ENCODE data around the gene ARHGEF10L. TPM values are rescaled to one million over a fixed set of nuclear protein-coding genes. Genes with fewer than 3 reads are reported as not detected.

Gene ARHGEF10L
- total RNA-seq, 1 donor from 2014 or later: 3.1 TPM

DNA sequence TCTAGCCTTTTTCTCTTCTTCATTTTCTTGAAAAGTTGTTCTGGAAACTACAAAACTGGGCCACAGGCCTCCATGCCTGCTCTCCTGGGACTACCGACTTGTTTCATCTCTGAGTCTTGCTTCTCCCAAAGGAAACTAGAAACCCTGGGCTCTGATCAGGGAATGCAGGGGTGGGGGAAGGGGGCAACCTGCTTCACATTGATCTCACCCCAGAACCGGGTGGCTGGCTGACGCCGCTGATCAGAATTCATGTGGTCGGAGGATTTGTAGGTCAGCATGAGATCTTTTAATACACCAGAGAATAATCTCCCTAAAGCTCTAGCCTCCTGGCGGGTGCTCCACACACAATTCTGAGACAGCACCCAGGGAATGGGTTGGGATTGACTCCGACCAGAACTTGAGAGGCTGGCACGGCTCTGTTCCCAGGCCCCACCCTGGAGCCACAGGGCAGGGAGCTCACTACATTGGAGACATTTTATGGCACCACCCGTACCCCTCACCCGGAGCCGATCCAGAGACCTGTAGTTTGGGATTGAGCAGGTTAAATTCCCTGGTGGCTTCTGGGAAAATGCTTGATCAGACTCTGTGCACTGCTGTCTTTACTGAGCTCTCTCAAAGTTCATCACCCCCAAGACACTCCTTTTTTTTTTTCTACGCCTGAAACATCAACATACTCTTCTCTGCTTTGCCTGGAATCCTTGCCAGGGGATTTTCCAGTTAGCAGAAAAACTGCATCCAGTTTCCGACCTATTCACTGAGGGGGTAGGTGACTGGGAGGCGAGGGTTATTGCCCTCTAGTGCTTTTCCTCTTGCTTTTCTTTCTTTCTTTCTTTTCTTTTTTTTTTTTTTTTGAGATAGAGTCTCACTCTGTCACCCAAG lies 12.2 kb upstream of the ARHGEF10L start:
- peaks cover 6% of the 10 kb centered on the region for H3K27me3 Mint-ChIP-seq (ENCODE audit: unreplicated experiment)
- H3K4me3 Mint-ChIP-seq (ENCODE audit: unreplicated experiment): no peak overlapping the region
- DNase-seq (ENCODE audit: low spot score): no peak
- H3K4me1 Mint-ChIP-seq (ENCODE audit: unreplicated experiment): no peaks in the 10 kb centered on the region
- no peak overlapping the region for H3K27ac Mint-ChIP-seq (ENCODE audit: unreplicated experiment)
- no peaks in the 10 kb centered on the region for H3K9me3 Mint-ChIP-seq (ENCODE audit: unreplicated experiment)
- TF ChIP-seq, protein P1, sequence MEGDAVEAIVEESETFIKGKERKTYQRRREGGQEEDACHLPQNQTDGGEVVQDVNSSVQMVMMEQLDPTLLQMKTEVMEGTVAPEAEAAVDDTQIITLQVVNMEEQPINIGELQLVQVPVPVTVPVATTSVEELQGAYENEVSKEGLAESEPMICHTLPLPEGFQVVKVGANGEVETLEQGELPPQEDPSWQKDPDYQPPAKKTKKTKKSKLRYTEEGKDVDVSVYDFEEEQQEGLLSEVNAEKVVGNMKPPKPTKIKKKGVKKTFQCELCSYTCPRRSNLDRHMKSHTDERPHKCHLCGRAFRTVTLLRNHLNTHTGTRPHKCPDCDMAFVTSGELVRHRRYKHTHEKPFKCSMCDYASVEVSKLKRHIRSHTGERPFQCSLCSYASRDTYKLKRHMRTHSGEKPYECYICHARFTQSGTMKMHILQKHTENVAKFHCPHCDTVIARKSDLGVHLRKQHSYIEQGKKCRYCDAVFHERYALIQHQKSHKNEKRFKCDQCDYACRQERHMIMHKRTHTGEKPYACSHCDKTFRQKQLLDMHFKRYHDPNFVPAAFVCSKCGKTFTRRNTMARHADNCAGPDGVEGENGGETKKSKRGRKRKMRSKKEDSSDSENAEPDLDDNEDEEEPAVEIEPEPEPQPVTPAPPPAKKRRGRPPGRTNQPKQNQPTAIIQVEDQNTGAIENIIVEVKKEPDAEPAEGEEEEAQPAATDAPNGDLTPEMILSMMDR (IDR thresholded peaks at IDR 0.05; ENCODE audit: unreplicated experiment): no peak
- H3K36me3 Mint-ChIP-seq (ENCODE audit: low read depth, unreplicated experiment): no peaks in the 10 kb centered on the region

DNA sequence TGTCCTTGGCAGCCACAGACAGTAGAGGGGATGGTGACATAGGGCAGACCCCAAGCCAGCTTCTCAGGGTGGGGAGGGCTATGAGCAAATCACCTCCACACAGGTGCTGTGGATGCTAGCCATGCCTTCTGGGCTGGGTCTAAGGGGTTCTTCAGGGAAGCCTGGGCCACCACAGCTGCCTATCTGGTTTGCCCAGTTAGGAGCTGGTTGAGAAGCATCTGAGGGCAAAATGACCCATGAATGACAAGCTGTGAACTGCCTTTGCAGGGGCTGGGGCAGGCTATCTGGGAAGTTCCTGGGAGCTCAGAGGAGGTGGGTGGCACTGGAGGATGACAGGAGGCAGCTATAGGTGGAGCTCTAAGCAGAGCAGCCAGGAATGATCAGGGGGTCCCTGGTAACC lies 10.1 kb upstream of the ARHGEF10L start:
- TF ChIP-seq, protein P1 (IDR thresholded peaks at IDR 0.05; ENCODE audit: unreplicated experiment): no peak
- no peaks in the 10 kb centered on the region for H3K9me3 Mint-ChIP-seq (ENCODE audit: unreplicated experiment)
- DNase-seq (ENCODE audit: low spot score): no peak
- H3K4me1 Mint-ChIP-seq (ENCODE audit: unreplicated experiment): no peaks in the 10 kb centered on the region
- no peak overlapping the region for H3K27ac Mint-ChIP-seq (ENCODE audit: unreplicated experiment)
- no peaks in the 10 kb centered on the region for H3K36me3 Mint-ChIP-seq (ENCODE audit: low read depth, unreplicated experiment)
- no peak overlapping the region for H3K4me3 Mint-ChIP-seq (ENCODE audit: unreplicated experiment)
- H3K27me3 Mint-ChIP-seq (ENCODE audit: unreplicated experiment): peaks cover 6% of the 10 kb centered on the region

DNA sequence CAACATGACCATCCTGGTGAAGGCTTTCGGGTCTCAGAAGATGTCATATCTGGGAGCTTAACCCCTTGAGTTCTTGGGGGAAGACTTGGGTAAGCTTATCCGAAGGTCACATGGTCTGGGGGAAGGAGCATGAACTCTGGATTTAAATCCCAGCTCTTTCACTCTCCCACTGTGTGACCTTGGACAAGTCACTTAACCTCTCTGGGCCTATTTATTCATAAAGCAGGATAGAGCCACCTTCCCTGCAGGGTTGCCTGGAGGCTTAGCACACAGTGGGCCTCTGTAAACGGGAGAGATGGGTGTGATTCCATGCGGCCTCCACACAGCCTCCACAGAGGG lies 8.2 kb upstream of the ARHGEF10L start:
- H3K9me3 Mint-ChIP-seq (ENCODE audit: unreplicated experiment): no peaks in the 10 kb centered on the region
- H3K27ac Mint-ChIP-seq (ENCODE audit: unreplicated experiment): no peak overlapping the region
- TF ChIP-seq, protein P1 (IDR thresholded peaks at IDR 0.05; ENCODE audit: unreplicated experiment): no peak
- no peaks in the 10 kb centered on the region for H3K36me3 Mint-ChIP-seq (ENCODE audit: low read depth, unreplicated experiment)
- H3K27me3 Mint-ChIP-seq (ENCODE audit: unreplicated experiment): peaks cover 11% of the 10 kb centered on the region
- no peak overlapping the region for H3K4me3 Mint-ChIP-seq (ENCODE audit: unreplicated experiment)
- DNase-seq (ENCODE audit: low spot score): no peak
- H3K4me1 Mint-ChIP-seq (ENCODE audit: unreplicated experiment): no peaks in the 10 kb centered on the region

DNA sequence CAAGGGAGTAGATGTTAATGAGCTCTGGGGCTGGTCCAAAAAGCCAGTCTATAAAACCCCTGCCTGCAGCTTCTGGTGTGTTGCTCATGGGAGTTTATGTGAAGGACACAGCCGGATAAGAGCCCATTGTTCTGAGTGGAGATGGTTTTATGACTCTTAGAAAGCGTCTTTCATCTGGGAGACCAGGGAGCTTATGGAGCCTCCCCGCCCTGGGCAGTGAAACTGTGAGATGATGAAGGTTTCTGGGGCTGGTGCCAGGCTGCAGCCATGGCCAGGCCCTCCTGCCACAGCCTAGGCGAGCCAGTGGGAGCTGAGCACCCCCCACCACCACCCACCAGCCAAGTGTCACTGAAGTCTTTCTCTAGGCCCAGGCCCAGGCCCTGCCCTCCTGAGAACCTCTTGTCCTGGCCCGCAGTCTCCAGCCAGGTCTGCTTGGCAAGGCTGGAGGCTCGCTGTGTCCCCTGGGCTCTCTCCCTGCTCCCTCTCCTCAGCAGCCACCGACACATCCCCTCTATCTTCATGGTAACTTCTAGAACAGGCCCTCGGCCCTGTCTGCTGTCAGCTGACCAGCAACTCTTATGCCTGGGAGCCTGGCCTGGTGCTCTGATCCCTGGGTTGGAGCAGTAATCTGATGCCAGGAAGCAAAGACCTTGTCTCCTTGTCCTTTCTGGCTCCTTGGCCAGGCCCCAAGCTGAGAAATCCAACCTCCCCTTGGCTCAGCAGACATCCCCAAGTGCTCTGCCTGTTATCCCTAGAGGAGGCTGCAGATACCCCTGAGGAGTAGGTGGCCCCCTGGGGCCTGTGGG lies 7.6 kb upstream of the ARHGEF10L start:
- Mint-ChIP-seq H3K4me3 (ENCODE audit: unreplicated experiment) (no peak overlapping the region), H3K4me1 (ENCODE audit: unreplicated experiment) (no peaks in the 10 kb centered on the region), H3K9me3 (ENCODE audit: unreplicated experiment) (no peaks in the 10 kb centered on the region), H3K27ac (ENCODE audit: unreplicated experiment) (no peak overlapping the region), H3K36me3 (ENCODE audit: low read depth, unreplicated experiment) (no peaks in the 10 kb centered on the region), H3K27me3 (ENCODE audit: unreplicated experiment) (peaks cover 13% of the 10 kb centered on the region)
- DNase-seq (ENCODE audit: low spot score): no peak
- TF ChIP-seq, protein P1 (IDR thresholded peaks at IDR 0.05; ENCODE audit: unreplicated experiment): no peak

DNA sequence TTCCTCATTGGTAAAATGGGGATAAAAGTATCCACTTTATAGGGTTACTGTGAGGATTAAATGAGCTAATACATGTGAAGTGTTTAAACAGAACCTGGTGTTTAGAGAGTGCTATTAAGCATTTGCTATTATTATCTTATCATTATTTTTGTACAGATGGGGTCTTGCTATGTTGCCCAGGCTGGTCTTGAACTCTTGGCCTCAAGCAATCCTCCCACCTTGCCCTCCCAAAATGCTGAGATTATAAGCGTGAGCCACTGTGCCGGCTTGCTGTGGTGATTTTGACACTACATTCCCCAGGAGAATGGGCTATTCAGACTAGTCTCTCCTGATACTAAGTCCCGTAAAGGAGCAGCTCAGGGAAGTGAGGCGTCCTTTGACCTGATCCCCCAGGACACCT lies 6.3 kb upstream of the ARHGEF10L start:
- Mint-ChIP-seq H3K9me3 (ENCODE audit: unreplicated experiment) (no peaks in the 10 kb centered on the region), H3K27me3 (ENCODE audit: unreplicated experiment) (peaks cover 11% of the 10 kb centered on the region), H3K36me3 (ENCODE audit: low read depth, unreplicated experiment) (no peaks in the 10 kb centered on the region), H3K27ac (ENCODE audit: unreplicated experiment) (no peak overlapping the region), H3K4me1 (ENCODE audit: unreplicated experiment) (no peaks in the 10 kb centered on the region), H3K4me3 (ENCODE audit: unreplicated experiment) (no peak overlapping the region)
- DNase-seq (ENCODE audit: low spot score): no peak
- TF ChIP-seq, protein P1 (IDR thresholded peaks at IDR 0.05; ENCODE audit: unreplicated experiment): no peak
